Cardiac septum (tissue), 1 donor: Measurements from ENCODE around the gene MYLK3. TPM values are rescaled to one million over a fixed set of nuclear protein-coding genes. Genes with fewer than 3 reads are reported as not detected.
A peak's percentile ranks its signal among the peaks of the same experiment; 100 is the strongest.
"Not testable (repeated sequence)": the region's sequence is repeated elsewhere in the genome, so short reads cannot be mapped to it uniquely, and the experiment has no call there.

ENCODE experiments used
- DNase-seq: peaks from one replicate; pipeline ENCODE4 v3.0.0-alpha.2; 2020; ENCODE audit warnings: low spot score
- intact Hi-C: fragments of 100-400 bp; cut with DNase I; formaldehyde crosslinking; loops from one replicate; pipeline ENCODE4 v1.14.0; 2022
- long read RNA-seq: library from polyadenylated mRNA; unstranded; transcript quantifications from one replicate; pipeline ENCODE4 v2.0.0, GENCODE V29; 2021
- total RNA-seq: library from RNA; stranded (reverse); fragmentation: NEBNext Ultra II Directional; extraction: Animal tissue kit (Norgen Biotek cat#: 25700); gene quantifications from one replicate; pipeline ENCODE4 v1.2.1, GENCODE V29; 2021
- donor health status: DM: no; HTN: no; CAD: no.

The MYLK3 gene
- 150 TPM for total RNA-seq
- long read RNA-seq, full-length matches to known transcripts = 44 of 149 reads
- long read RNA-seq, partial matches to known transcripts = 30 of 149 reads
- long read RNA-seq, other reads (novel, unspliced or antisense) = 75 of 149 reads

- peak; percentile 78 for DNase-seq
- intact Hi-C loops = loop anchor here (1.0 to 2.0 kb wide), 2 partner anchors 9 to 33 kb away; no protein-coding TSS in a partner anchor
Observed at GRCh38 chr16:46747777-46748651, at the start of gene MYLK3. TSS of gene MYLK3 (minus strand) at chr16:46748344. CDS start at chr16:46748193, 151 bp downstream.

GRCh38 chr16:46797501-46797900, 49.4 kb upstream of the MYLK3 start:
- intact Hi-C loops = no loop called here
- DNase-seq = no peak

- intact Hi-C loops = no loop called here
- no peak for DNase-seq
Observed at GRCh38 chr16:46796764-46797269, 48.7 kb upstream of the MYLK3 start.

DNA sequence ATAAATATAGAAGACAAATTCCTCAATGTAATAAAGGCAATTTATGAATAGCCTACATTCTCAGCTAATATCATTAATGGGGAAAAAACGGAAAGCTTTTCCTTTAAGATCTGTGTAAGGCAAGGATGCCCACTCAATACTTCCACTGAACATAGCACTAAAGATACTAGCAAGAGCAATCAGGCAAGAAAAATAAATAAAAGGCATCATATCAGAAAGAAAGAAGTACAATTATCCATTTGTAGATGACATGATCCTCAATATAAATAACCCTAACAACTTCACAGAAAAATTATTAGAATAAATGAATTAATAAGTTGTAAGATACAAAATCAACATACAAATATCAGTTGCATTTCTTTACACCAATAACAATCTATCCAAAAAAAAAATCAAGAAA, 45.7 kb upstream of the MYLK3 start:
- intact Hi-C loops = no loop called here

DNA sequence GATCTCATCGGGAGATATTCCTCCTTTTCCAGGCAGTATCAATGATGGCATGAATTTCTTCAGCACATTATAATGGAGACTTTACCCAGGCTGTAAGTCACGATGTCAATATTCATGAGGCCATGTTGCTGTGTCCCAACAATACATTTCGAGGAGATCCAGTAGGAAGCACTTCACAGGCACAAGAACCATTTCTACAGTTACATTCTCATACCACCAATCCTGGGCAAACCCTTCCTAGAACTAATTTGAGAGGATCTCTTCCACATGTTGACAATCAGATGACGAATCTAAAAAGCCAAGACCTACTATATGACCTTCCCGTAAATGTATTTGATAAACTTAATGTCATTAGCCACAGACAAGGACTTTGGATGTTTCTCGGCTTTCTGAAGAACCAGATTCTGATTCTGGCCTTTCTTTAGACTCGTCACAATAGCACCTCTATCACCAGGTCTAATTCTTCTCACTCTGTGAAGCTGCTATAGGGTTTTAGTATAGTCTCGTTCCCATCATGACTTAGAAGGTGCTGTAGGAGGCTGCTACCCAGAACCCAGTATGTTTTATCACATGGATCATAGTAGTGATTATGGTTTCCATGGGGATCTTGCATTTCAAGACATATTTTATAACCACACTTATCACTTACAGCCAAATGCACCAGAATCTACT, 42.6 kb upstream of the MYLK3 start:
- DNase-seq = no peak
- intact Hi-C loops = no loop called here

More for the DNA sequence above, 45.7 kb upstream of the MYLK3 start:
- DNase-seq = no peak

GRCh38 chr16:46789499-46790414, 41.6 kb upstream of the MYLK3 start:
- intact Hi-C loops = no loop called here
- DNase-seq = peak; percentile 95

GRCh38 chr16:46788891-46789474, 40.8 kb upstream of the MYLK3 start:
- no peak for DNase-seq
- intact Hi-C loops = no loop called here

GRCh38 chr16:46787909-46788308, 39.8 kb upstream of the MYLK3 start:
- intact Hi-C loops = no loop called here
- DNase-seq = no peak

DNA sequence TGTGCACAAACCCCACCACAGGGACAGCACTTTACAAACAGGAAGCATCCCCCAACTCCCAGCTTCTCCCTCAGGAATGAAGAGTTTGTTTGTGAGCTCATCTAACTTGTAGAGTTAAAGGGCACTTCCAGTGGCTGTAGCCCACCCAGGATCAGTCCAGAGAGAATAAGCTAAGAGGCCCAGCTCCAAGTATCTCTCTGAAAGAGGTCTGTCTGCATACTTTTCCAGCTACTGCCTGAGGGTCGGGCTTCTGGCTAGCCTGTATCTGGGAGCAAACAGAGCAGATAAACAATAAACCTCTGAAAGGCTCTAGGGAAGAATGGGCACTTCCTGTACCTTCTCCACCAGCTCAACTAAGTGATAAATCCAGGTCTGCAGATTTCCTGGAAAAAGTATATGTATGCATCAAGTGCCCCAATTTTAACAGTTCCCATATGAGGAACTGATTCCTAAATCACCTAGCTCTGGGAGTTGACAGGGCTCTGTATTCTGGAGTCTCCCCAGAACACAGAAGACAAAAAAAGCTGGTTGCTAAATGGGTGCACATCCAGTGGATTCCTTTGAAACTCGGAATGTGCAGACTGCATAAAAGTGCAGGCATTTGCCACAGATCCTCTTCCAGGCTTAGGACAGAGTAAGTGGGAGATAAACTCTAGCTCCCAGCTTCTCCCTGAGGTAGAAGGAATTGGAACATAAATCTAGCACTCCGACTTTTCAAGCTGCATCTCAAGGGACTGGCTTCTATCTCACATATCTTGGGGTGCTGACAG, 37.1 kb upstream of the MYLK3 start:
- DNase-seq = no peak
- intact Hi-C loops = no loop called here

DNA sequence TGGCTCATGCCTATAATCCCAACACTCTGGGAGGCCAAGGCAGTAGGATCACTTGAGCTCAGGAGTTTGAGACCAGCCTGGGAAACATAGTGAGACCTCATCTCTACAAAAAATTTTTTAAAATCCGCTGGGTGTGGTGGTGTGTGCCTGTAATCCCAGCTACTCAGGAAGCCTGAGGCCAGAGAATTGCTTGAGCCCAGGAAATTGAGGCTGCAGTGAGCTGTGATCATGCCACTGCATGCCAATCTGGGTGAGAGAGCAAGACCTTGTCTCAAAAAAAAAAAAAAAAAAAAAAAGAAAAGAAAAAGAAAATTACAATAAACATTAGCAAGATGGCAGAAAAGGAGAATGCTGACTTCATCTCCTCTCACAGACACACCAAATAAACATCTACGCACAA, 36.4 kb upstream of the MYLK3 start:
- DNase-seq, intact Hi-C loops: not testable (repeated sequence)

- DNase-seq = no peak
- intact Hi-C loops = no loop called here
Observed at GRCh38 chr16:46783800-46784199, 35.7 kb upstream of the MYLK3 start.

- no peak for DNase-seq
- intact Hi-C loops = no loop called here
Observed at GRCh38 chr16:46782320-46782719, 34.2 kb upstream of the MYLK3 start.

DNA sequence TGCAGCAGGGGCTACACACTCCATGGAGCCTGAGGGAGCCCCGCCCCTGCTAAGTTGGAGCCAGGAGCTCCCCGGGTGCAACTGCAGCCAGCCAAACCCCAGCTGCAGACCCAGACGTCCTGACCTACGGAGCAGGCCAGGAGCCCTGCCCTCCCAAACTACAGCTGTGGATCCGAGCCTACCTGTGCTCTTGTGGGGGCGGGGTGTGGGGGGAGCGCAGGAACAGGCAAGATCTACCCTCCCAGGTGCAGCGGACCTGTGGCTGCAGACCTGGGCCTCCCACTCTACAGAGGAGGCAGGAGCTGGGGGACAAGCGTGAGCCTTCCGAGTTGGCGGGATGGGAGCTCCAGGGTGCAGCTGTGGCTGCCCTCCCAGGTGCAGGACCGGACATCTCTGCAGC, 29.7 kb upstream of the MYLK3 start:
- no peak for DNase-seq
- intact Hi-C loops = no loop called here

DNA sequence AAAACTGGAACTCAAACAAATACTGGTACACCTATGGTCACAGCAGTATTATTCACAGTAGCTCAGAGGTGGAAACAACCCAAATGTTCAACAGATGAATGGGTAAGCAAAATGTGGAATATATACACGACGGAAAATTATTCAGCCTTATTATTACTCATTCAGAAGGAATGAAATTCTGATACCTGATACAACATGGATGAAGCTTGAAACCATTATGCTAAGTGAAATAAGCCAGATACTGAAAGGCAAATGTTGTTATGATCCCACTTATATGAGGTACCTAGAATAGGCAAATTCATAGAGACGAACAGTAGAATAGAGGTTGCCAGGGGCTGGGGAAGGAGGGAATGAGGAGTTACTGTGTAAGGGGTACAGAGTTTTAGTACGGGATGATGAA, 27.1 kb upstream of the MYLK3 start:
- no peak for DNase-seq
- intact Hi-C loops = no loop called here

- DNase-seq = no peak
- intact Hi-C loops = no loop called here
Observed at GRCh38 chr16:46774743-46775177, 26.6 kb upstream of the MYLK3 start.

GRCh38 chr16:46772463-46772862, 24.3 kb upstream of the MYLK3 start:
- DNase-seq = no peak
- intact Hi-C loops = no loop called here

DNA sequence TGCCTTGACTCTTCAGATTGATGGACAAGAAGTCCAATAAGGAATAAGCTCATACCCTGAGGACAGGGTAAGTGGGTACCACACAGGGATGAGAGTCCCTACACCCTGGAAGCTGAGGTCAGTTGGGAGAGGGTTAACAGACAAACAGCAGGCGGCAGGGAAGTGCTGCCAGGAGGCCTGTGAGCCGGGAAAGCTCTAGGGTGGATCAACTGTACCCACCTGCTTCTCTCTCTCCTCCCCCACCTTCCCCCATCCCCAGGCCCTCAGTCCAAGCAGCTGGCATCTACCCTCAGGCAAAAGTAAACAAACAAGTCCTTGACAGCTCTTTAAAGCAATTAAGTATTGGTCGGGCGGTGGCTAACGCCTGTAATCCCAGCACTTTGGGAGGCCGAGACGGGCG, 20.7 kb upstream of the MYLK3 start:
- no peak for DNase-seq
- intact Hi-C loops = no loop called here

GRCh38 chr16:46765050-46765449, 16.9 kb upstream of the MYLK3 start:
- DNase-seq = no peak
- intact Hi-C loops = no loop called here
